ENCODE measurements around the gene DMD.

DMD gene

DNA sequence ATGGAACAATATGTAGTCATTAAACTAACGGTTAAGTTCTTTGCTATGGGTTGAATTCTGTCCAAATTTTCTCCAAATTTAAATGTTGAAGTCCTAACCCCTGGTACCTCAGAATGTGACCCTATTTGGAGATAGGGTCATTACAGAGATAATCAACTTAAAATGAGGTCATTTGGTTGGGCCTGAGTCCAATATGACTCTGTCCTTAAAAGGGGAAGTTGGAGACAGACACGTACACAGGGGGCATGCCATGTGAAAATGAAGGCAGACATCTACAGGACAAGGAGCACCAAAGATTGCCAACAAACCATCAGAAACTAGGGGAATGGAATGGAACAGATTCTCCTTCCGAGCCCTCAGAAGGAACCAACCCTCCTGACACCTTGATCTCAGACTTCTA, 1647.6 kb downstream of the DMD start:
- no peak for DNase-seq

DNA sequence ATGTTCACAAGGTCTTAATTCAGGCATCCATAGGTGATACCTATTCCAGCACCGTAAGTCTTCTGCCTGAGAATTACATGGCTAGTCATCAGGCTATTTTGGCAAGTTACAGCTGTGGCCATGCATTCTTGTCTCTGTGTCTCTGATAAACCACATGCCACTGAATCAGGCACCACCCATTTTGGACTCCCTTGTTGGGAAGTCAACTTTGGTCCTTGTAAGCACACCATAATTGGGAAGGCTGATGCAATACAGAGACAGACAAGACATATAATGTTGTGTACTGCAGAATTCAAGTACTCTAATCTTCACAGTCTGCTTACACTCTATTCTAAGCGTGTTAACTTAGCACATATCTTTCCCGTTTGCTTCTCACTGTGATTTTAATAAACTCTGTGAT, 1655.8 kb downstream of the DMD start:
- no peak for DNase-seq

DNA sequence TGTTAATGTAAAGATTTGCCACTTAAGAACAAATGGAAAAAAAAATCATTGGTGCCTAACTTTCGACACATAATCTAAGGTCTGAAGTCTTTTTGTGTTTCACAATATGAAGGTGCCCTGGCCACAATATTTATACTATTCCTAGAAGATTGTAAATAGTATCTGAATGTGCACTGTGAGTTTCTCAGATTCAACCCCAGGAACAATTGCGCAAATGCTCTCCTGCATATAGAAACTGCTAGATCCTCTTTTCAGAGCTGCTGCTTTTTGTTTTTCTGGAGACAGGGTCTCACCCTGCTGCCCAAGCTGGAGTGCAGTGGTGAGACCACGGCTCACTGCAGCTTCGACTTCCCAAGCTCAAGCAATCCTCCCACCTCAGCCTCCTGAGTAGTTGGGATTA, 1659.4 kb downstream of the DMD start:
- DNase-seq = no peak

DNA sequence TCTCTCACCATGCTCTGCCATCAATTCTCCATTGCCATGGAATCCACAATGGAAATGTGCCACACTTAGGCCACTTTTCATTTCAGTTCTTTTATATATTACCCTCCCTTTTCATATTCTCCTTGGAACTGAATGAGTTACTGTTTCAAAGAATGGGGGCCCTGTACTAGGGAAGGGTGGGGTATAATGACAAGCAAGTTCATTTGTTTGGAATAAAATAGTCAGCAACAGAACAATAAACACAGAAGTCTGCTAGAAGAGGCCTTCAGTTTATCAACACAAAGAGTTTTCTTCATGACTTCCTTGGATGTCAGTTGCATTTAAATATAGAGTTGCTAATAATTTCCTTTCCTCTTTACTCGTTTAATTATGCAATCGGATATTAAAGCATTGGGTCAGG, 1661.2 kb downstream of the DMD start:
- DNase-seq = no peak

DNA sequence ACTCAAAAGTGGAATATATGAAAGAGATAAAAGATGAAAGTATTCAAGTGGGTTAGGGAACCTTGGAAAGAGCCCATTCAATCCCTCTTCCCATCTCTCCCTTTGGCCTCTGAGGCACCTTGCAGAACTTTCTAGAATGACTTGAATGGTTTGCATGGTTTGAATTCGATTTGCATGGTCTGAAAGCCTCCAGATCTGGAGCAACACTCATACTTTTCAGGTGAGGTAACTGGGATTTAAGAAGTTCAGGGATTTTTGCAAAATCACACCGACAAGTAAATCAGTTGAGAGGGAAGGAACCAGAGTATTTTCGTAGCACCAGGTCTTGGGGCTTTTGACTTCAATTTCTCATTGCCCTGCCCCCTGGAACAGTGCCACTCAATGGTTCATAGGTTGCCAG, 1663.5 kb downstream of the DMD start:
- DNase-seq = no peak

DNA sequence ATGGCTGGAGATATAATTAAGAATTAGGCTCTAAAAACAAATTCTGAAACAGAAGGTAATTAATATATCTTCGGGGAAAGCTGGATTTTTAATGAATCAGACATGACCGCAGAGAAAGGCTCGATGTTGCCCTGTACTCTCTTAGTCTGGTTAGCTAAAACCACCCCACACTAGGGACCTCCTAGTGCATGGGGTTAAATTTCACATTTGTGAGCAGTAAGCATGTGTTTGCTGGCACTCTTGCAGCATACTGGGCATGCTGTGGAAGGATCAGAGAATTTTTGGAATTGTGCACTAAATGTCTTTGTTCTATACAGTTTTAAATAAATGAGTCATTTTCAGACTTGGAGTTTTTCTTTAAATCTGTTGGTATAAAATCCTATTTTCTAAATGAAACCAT, 1663.9 kb downstream of the DMD start:
- no peak for DNase-seq

DNA sequence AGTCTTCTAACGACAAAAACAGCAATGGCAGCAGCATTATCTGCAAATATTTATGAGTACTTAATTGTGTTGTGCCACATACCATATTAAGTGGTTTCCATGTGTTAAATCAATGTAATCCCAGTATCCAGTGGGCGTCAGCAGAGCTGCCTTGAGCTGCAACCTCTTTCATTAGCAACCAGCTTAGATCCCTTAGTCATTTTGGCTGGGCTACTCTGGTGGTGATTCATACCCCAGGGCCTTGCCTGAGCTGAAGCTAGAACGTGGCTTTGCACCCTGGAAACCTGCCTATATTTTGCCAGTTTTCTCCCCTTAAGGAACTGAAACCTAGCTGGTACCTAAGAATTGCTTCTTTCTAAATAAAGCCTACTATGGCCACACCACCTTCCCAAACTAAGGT, 1665.2 kb downstream of the DMD start:
- DNase-seq = no peak

DNA sequence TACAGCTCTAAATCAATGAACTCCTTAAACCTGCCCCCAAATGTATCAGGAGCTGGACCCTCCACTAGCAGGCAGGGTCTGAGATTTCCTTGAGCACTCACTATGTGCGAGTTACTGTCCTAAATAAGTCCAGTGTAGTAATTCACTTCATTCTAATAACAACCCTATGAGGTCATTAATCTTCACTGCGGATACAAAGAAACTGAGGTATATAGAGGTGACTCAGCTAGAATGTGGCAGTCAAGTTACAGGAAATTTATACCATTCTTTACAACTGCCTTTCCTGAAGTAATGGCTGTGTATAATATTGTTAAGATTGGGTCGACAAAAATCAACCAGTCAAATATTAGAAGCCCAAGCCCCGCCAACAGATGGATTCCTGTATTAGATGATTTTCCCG, 1665.6 kb downstream of the DMD start:
- DNase-seq = no peak

DNA sequence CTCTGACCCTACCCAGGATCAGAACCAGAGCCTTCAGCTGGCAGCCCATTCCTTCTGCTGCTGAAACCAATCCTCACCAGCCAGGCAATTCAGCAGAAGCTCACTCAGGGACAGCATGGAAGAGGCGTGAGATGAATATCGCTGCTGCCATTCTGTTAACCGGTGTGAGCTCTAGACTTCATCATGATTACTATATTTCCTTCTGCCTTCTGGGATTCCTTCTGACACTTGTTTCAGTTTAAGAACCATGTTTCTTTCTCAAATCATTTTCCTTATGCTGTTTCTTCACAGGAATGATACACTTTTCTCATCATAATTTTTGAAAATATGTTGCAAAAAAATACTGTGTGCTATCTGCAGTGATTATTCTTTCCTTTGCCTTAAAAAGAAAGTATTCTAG, 1666.2 kb downstream of the DMD start:
- no peak for DNase-seq

DNA sequence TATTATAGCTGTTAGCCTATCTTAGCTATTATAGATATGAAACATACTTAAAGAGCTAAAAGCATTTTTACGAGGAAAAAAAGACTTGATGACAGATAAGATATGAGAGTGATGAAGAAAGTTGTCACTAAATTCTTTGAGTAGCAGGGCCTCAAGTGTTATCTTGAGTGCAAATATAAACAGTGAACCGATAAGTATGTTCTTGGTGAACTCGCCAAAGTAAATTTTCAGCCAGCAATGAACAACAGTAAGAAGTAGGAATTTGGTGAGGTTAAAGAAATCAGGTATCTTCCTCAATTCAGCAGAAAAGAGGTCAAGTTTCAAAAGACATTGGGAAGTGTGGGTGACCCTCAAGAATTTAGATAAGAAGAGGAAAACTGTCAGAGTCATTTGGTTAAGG, 1667.7 kb downstream of the DMD start:
- no peak for DNase-seq

DNA sequence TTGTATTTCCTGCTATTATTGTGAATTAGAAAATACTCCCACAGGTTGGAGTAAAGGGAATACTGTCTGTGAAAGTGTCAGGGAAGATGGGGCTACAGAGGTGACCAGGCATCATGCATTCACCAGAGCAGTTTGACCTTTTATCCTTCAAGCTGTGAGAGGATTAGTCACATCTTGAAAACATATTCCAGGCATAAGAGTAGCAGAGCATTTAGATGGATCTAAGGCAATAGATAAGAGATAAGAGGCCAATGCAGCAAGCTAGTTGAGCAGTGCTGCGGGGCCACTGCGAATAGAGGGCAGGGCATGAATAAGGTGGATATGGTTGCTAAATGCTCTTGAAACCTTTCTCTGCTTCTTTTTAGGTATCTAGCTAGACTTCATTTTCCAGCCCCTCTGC, 1668.8 kb downstream of the DMD start:
- no peak for DNase-seq

DNA sequence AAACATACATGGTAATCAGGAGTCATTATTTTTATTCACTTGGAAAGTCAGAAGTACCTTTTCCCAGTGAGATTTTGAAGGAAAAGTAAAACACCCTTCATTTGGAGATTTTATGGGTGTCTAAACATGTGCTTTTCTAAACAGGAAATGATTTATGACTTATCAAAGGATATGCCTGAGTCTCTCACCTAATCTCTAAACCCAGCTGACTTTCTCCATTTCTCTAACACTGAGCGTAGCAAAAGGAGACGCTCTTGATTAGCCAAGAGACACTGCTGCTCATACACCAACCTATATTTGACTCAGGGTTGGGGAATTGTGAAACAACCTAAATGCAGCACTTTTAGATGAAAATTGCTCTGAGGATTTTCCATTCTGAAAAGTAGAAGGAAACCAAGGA, 1671.0 kb downstream of the DMD start:
- DNase-seq = no peak

DNA sequence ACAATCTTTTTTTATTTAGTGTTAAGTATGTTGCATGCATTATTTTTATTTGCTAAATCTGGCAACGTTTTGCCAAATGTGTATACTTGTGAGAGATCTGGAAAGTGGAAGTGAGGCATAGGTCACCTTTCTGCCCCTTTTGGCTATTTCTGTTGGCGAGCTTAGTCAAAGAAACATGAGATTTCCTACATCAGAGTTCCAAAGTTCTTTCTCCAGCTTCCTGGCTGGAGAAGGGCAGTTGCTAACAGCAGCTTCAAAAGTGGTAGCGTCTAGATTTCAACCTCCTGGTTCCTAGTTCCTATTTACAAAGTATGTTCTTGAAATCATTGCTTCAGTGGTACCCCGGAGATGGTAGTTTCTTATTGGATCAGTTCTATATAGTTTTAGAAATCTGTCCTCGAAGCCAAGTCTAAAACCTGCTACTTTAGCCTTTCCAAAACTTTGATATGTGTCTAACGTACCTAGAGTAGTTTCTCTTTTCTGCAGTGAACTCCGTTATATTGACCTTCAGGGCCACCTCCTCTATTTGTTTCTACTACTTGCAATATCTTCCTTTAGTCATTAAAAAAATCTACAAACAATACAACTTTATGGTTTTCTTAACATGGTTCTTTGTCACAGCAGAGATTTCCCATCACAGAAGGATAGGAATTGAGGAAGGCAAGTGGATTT, 1683.8 kb downstream of the DMD start:
- no peak for DNase-seq

DNA sequence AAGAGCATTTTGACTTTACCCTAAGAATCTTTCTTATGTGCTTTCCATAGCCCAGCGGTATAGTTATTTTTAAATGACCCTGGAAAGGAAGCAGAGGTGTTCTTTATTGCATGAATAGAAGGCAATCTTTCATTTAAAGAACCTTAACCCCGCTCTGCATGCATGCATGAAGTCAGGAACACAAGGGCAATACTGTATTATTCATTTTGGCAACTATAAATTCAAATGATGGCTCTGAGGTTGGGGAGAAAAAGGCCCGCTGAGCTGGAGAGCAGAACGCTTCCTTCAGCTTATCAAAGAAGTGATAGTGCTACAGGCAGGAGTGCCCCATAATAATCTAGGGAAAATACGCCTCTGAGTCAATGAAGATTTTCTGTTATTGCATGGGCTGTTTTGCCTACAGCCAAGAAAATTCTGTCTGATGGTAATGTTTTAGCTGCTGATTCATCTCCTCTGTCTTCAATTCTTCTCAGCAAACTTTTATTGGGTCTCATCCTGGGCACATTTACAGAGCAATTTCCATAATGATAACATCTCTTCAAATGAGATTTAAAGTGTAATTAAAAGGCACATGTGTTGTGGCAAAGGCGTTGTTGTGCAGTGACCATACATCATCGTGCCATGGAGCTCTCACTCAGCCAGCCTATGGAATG, 1687.3 kb downstream of the DMD start:
- no peak for DNase-seq

DNA sequence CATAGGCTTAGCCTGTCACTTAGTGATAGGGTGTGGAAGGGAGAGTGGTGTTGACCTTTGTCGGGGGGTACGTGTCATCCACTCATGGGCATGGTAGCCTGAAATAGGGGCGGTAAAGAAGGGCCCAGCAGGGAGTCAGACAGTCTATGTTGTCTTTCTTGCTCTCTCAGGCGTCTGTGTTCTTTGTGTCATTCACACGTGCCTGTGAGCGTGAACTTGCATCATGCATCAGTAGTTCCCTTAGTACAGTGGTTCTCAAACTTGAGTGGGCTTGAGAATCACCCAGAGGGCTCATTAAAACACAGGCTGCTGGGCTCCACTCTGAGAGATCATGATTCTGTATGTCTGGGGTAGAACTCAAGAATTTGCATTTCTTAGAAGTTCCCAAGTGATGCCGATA, 1688.6 kb downstream of the DMD start:
- no peak for DNase-seq

DNA sequence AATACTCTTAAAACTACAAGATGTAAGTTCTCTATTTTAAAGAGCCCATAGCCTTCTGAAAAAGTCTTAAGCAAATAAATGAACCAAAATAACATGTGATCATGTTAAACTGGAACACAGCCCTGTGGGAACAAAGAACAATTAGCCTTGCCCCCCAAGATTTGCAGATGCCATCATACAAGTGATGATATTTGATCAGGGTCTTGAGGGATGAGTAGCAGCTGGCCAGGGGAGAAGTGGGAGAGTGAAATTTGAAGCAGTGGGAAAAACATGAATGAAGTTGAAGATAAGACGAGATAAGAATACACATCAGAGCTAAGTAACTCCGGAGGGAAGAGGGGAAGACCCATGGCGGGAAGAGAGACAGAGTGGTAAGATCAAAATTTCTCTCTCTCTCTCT, 1689.4 kb downstream of the DMD start:
- no peak for DNase-seq

DNA sequence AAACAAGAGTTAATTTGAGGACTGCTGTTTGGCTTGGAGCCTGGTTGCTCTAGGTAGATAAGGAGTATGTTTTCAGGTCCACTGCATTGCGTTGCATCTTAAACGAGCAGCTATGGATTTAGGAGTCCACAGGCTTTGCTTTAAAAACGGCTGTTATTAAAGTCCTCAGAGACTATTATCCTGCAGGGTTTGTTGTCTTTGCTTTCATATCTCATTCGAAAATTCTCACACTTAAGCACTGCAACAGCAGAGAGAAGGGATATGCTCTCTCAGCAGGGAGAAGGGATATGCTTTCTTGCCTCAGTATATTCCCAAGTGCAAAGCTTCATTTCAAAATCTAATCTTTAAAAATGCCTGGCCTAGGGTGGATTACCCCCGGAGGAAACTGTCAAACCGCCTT, 1694.8 kb downstream of the DMD start:
- DNase-seq = no peak

DNA sequence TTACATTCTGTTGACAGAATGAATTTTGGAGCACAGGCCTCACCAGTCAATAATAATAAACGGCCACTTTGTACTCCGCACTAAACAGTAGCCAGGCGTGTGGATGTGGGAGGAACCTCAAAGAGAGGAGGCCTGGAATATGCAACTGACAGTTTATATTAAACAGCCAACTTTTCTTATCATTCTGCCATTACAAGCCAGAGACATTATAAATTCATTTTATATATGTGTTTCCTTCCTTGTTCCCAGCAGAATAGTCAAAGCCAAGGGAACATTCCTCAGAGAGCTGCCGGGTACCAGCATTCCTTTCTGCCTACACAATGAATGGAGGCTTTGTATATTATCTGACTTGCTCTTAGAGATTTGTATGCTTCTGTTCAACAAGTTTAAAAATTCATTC, 1703.0 kb downstream of the DMD start:
- DNase-seq = no peak

DNA sequence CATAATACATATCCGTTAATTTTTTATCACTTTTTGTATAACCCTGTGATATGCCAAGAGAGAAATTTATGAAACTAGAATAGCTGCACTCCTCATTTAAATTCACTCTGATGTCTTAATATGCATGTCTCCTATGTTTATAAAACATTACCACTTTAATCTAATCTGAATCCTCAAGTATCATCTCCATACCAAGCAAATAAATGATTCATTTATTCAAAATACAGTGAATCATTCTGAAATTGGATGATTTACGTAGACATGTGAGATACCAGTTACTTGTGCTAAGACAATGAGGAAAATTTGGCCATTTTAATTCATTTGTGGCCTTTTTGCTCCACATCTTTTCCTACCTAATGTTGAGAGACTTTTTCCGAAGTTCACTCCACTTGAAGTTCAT, 1704.4 kb downstream of the DMD start:
- DNase-seq = no peak

DNA sequence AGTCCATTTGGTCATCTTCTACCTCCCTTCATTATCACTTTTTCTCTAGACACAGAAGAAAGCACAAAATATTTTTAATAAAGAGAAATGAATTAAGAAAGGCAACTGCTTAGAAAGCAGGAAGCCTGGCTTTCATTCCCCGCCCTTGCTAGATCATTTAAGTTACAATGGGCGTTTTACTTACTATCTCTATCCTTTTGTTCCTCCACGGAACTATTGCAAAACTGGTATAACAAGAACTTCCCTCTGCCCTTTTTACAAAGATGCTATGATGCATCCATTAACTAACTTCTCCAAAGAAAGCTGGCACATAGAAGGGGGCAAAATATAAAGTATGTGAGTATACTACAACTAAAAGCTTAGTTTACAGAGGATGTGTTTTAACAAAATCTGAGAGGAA, 1705.0 kb downstream of the DMD start:
- DNase-seq = no peak

DNA sequence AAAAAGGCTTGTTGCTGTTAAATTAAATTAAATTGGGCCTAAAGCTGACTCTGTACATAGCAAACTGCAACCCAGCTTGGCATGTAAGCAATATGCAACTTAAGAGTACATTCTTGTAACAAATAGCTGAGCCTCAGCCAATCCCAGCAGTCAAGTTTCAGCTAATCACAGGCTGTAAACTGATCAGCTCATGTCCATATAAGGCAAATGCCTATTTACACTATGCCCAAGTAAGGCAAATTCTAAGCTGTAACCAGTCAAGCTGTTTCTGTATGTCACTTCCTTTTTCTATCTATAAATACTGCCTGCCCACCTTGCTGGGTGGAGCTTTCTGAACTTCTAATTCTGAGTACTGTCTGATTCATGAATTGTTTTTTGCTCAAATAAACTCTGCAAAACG, 1710.4 kb downstream of the DMD start:
- no peak for DNase-seq

DNA sequence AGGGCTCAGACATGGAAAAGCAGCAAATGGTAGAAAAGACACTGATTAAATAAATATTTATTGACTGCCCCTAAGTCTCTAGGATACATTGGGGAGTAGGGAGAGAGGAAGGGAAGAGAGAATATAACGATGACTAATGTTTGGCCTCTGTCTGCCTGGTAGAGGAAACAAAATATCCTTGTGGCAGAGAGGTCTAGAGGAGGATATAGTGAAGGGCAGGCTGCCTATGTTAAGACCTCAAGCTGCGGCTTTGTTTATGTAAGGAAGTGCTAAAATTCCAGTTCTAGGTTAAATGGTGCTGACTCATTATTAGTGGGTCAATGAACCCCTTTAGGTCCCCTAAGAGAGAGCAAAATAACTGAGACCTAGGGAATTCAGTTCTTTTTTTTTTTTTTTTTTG, 1712.2 kb downstream of the DMD start:
- no peak for DNase-seq

DNA sequence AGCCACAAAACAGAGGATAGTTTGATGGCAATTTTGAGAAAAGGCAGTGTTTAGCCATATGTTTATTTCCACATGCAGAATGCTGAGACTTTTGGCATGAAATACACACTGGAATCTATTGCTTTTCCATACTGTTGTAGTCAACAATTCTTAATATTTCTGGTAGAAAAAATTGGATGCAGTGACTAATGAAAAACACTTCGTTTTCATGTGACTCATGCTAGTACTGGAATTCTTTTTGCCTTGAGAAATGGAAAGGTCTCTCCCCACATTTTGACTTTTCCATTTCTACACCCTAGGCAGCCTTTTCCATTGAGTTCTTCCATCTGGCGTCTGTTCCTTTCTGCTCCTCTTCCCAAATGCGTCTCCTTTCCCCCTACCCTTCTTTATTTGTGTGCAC, 1714.3 kb downstream of the DMD start:
- DNase-seq = no peak

DNA sequence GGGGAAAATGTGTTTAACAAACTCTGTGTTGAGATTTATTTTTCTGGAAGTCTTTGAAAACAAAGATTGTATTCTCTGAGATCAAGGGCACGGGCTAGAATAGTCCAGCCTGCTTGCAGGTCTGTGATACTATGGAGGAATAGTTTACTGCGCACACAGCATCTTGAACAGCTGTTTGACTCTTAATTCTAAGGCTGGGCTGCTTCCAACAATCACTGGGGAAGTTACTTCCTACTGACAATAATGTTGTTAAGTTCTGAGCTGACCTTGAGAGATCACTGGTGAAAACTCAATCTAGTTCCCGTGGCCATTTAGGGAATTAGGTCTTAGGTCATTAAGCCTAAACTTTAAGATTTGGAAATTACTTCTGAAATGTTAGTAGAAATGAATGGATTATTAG, 1723.4 kb downstream of the DMD start:
- no peak for DNase-seq

DNA sequence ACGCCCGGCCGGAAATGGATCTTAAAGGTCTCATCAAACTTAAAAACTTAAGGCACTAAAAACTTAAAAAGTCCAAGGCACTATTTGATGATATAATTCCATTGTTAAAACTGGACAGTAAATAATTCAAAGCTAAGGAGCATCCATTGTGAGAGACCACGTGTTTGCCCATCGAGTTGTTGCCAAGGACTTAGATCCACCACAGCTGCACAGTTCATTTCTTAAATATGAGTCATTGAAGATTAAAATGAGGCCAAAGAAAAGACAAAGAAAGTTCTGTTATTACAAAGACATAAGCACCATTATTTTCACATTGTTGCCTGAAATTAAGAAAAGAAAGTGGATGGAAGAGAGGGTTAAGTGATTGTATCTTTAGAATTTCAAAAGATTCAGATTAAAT, 1728.0 kb downstream of the DMD start:
- no peak for DNase-seq

Measured in CD4-positive, alpha-beta T cell treated with Interleukin-4 for 1 hour (primary cell).